ENCODE data around the gene CLEC4G.

Gene CLEC4G

DNA sequence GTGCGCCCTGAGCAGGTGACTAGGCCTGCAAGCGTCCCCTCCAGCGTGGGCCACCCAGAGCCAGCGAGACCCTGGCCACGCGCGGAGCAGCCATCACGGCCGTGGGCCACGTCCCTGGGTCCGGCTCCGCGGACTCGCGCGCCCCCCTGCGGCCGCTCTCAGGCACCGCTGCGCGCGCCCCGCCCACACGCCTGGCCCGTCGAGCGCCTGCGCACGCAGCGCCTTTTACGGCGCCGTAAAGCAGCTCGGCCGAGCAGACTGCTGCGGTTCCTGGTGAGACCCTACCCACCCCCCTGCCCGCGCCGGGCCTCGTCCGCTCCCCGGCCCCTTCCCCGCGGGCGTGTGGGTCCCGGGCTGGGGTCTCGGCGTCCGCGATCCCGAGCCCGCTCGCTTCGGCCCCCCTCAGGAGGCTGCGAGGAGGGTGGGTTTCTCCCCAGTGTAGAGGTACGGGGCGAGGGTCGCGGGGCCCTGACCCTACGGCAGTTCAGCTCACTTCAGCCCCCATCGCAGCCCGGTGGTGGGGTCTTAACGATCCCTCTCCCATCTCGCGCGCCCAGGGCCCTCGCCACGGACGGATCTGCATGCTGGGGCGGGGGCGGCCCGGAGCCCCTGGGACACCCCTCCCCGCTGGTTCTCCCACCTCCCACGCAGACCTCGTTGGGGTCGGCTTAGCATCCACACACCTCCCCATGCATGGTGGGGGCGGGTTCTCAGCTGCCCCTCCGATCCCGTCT lies 51.1 kb downstream of the CLEC4G start, which contains the start of gene TRAPPC5:
TRAPPC5 (plus strand) TSS at position 228 of the 734 bp plus-strand sequence. CDS start 1,421 bp downstream, outside the sequence.
- peak within 1 kb of the TSS; percentile 89 for H3K4me3 ChIP-seq (ENCODE audit: extremely low read depth, insufficient read depth, low read length, poor library complexity, severe bottlenecking)
- peaks cover 4% of the 10 kb centered on the region for H3K4me1 ChIP-seq (ENCODE audit: control insufficient read depth, insufficient read depth, low read length, poor library complexity, severe bottlenecking)
- no peaks in the 10 kb centered on the region for H3K9me3 ChIP-seq (ENCODE audit: control insufficient read depth, low read length)
- WGBS, 2 experiments (ENCODE audit: insufficient coverage in 2 of 2) = 0% methylated on average over 45 to 69 of the region's 79 CpGs
- no peak within 1 kb of the TSS for H3K27ac ChIP-seq (ENCODE audit: low read depth, low read length, severe bottlenecking)
- peaks cover 23% of the 10 kb centered on the region for H3K36me3 ChIP-seq (ENCODE audit: control insufficient read depth, insufficient read depth, low read length)

DNA sequence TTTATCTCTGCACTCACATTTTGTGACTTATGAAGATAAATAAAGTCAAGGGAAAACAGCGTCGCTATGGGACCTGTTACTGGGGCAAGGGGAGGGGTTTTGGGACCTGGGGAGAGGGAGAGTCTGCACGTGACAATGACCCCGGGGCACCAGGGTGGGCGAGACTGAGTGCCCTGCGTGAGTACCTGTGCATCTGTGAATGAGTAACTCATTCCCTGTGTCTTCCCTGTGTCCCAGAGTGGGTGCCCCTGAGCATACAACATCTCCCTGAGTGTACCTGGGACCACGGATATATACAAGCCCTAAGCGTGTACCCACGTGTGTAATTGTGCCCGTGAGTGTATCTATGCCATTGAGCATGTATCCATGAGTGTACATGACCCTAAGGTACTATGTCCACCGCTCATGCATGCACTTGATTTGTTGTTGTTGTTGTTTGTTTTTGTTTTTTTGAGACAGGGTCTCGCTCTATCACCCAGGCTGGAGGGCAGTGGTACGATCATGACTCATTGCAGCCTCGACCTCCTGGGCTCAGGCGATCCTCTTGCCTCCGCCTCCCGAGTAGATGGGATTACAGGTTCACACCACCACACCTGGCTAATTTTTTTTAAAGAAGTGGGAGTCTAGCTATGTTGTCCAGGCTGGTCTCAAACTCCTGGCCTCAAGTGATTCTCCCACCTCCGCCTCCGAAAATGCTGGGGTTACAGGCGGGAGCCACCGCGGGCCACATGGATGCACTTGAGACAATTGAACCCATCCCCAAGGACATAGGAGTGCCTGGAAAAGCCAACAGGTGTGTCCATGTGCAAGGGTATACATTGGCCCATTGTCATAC lies 51.9 kb downstream of the CLEC4G start:
- no peak overlapping the region for H3K27ac ChIP-seq (ENCODE audit: low read depth, low read length, severe bottlenecking)
- H3K9me3 ChIP-seq (ENCODE audit: control insufficient read depth, low read length) = no peaks in the 10 kb centered on the region
- peaks cover 23% of the 10 kb centered on the region for H3K36me3 ChIP-seq (ENCODE audit: control insufficient read depth, insufficient read depth, low read length)
- 58% methylated on average over 21 to 22 of the region's 22 CpGs for WGBS, 2 experiments (ENCODE audit: insufficient coverage in 2 of 2)
- peak overlapping the region; percentile 89 for H3K4me3 ChIP-seq (ENCODE audit: extremely low read depth, insufficient read depth, low read length, poor library complexity, severe bottlenecking)
- H3K4me1 ChIP-seq (ENCODE audit: control insufficient read depth, insufficient read depth, low read length, poor library complexity, severe bottlenecking) = peaks cover 4% of the 10 kb centered on the region

DNA sequence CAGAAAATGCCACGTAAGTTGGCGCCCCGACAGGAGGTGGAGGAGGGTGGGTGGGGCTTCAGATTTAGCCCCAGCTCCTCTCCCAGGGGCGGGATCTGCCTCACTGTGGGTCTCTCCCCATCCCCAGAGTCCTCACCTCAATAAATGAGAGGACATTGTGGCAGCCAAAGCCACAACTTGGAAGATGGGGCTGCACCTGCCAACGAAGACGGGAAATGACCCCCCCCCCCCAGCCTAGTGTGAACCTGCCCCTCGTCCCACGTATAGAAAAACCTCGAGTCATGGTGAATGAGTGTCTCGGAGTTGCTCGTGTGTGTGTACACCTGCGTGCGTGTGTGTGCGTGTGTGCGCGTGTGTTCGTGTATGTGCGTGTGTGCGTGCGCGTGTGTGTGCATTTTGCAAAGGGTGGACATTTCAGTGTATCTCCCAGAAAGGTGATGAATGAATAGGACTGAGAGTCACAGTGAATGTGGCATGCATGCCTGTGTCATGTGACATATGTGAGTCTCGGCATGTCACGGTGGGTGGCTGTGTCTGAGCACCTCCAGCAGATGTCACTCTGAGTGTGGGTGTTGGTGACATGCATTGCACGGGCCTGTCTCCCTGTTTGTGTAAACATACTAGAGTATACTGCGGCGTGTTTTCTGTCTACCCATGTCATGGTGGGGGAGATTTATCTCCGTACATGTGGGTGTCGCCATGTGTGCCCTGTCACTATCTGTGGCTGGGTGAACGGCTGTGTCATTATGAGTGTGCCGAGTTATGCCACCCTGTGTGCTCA lies 52.7 kb downstream of the CLEC4G start:
- H3K4me1 ChIP-seq (ENCODE audit: control insufficient read depth, insufficient read depth, low read length, poor library complexity, severe bottlenecking) = peaks cover 4% of the 10 kb centered on the region
- H3K9me3 ChIP-seq (ENCODE audit: control insufficient read depth, low read length) = no peaks in the 10 kb centered on the region
- no peak overlapping the region for H3K27ac ChIP-seq (ENCODE audit: low read depth, low read length, severe bottlenecking)
- no peak overlapping the region for H3K4me3 ChIP-seq (ENCODE audit: extremely low read depth, insufficient read depth, low read length, poor library complexity, severe bottlenecking)
- peaks cover 23% of the 10 kb centered on the region for H3K36me3 ChIP-seq (ENCODE audit: control insufficient read depth, insufficient read depth, low read length)
- WGBS, 2 experiments (ENCODE audit: insufficient coverage in 2 of 2) = 81 to 83% methylated on average over 22 to 23 of the region's 30 CpGs

All from mesodermal cell (in vitro differentiated cells).